NCI-H2196 (cell line): ENCODE data around the gene TBL1X.
A peak's percentile ranks its signal among the peaks of the same experiment; 100 is the strongest.

ENCODE experiments used
- DNase-seq: peaks from one replicate; lab custom pipeline; 2025; ENCODE audit not compliant: unreplicated experiment; lab: John Stamatoyannopoulos, UW

TBL1X gene

GRCh38 chrX:9698576-9698975, 233.7 kb downstream of the TBL1X start:
- no peak for DNase-seq

GRCh38 chrX:9700555-9700954, 235.7 kb downstream of the TBL1X start:
- DNase-seq, result no peak

GRCh38 chrX:9701790-9702189, 236.9 kb downstream of the TBL1X start:
- no peak for DNase-seq

GRCh38 chrX:9703406-9703805, 238.5 kb downstream of the TBL1X start:
- DNase-seq, result no peak

GRCh38 chrX:9704876-9705465, 240.1 kb downstream of the TBL1X start:
- no peak for DNase-seq

GRCh38 chrX:9706421-9706820, 241.6 kb downstream of the TBL1X start:
- DNase-seq, result no peak

- DNase-seq, result no peak
Observed at GRCh38 chrX:9707306-9708033, 242.6 kb downstream of the TBL1X start.

GRCh38 chrX:9708086-9708485, 243.2 kb downstream of the TBL1X start:
- no peak for DNase-seq

- DNase-seq, result peak; percentile 69
Observed at GRCh38 chrX:9708923-9709553, 244.2 kb downstream of the TBL1X start.

GRCh38 chrX:9710332-9710731, 245.5 kb downstream of the TBL1X start:
- DNase-seq, result no peak

GRCh38 chrX:9717376-9717775, 252.5 kb downstream of the TBL1X start:
- DNase-seq, result no peak

GRCh38 chrX:9724711-9725110, 259.9 kb downstream of the TBL1X start:
- no peak for DNase-seq

GRCh38 chrX:9728261-9728660, 263.4 kb downstream of the TBL1X start:
- DNase-seq, result no peak

GRCh38 chrX:9729171-9729885, 264.5 kb downstream of the TBL1X start:
- DNase-seq, result no peak

- no peak for DNase-seq
Observed at GRCh38 chrX:9730078-9730477, 265.2 kb downstream of the TBL1X start.

GRCh38 chrX:9730752-9731151, 265.9 kb downstream of the TBL1X start:
- DNase-seq, result no peak

GRCh38 chrX:9737363-9737762, 272.5 kb downstream of the TBL1X start:
- no peak for DNase-seq

GRCh38 chrX:9738151-9738550, 273.3 kb downstream of the TBL1X start:
- DNase-seq, result no peak

GRCh38 chrX:9739130-9739529, 274.3 kb downstream of the TBL1X start:
- DNase-seq, result no peak

GRCh38 chrX:9745417-9746115, 280.7 kb downstream of the TBL1X start:
- no peak for DNase-seq
